CD4-positive, alpha-beta T cell treated with Interleukin-6 at 100 ng/mL for 8 hours (primary cell): ENCODE results near the gene PCP4.
"Not testable (repeated sequence)": the region's sequence is repeated elsewhere in the genome, so short reads cannot be mapped to it uniquely, and the experiment has no call there.

Experiments used
- DNase-seq: peaks from one replicate; pipeline ENCODE4 v3.0.0-alpha.2; 2020; ENCODE audit warnings: mixed read lengths, low spot score

Gene PCP4

DNA sequence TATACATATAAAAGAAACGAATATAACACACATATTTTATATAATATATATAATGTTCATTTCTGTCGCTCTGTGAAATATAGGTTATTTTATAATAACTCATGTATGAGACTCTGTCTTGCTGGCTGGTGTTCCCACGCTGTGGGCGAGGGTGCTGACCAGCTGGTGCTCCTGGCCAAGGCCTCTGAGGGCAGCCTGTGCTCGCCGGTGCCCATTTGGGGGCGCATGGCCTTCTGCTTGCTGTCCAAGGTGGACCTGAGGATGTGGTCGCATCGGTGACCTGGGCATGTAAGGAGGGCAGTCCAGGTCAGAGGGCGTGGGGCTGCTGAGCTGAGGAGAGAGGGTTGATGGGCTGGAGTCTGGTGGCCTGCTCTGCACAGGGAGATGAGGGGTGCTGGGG is 1.1 kb upstream of the PCP4 start:
- no peak for DNase-seq

DNA sequence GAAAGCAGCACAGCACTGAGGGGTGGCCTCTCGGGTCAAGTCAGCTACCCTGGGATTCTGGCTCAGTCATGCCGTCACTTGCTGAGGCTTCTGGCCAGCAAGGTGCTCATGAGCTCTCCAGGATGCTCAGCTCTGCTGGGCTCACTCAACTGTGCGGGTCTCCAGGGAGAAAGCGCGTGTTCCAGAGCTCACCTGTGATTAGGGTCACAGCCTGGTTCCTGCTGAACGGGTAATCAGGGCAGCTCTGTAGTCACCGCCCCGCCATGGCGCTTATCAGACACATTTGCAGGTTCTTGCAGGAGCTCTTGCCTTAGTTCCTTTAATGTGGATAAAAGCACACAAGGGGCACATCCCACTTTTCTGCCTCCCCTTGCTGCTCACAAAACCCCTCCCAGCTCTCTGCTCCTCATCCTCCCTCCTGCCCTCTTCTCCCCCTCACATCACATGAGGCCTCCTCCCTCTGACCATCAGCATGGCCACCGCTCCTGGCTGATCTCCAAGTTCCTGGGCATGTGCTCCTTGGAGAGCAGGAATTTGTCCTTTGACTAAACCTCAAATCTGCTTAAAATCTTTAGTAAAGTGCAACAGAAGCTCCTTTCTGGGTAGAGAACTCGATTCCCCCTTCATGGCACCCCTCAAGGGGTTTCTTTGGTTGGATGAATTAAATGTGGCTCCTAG is 2.0 kb downstream of the PCP4 start:
- no peak for DNase-seq

DNA sequence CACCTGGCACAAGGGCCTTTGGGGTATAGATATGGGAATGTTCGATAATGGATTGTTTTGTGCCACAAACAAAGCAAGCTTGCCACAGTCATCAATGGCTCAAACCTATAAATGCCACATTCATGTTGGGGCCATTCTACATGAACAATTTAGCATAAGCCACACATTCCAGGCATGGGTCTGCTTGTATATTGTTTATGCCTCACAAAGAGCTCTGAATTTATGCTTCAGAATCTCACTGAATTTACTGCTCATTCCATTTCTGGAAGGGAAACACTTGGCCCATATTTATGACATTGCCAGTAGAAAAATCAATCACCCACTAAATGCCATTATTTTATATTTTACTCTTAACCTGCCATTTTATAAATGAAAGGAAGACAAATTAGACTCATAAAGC is 6.4 kb downstream of the PCP4 start:
- no peak for DNase-seq

DNA sequence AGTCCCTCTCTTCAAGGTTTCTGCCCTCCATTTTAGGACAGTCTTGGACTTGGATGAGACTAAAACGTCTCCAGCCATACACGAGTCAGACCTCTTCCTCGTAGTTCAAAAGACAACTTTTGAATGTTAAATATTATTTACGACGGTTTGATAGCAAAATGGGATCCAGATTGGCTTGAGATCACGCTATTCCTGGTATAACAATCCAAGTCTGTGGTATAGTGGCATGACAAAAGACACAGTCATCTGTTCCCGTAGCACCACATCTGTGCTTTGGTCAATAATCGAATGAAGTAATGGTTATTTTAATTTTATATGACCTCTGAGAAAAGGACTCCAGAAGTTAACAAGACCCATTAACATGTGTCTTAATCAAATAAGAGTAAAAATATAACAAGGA is 7.0 kb downstream of the PCP4 start:
- DNase-seq = no peak

DNA sequence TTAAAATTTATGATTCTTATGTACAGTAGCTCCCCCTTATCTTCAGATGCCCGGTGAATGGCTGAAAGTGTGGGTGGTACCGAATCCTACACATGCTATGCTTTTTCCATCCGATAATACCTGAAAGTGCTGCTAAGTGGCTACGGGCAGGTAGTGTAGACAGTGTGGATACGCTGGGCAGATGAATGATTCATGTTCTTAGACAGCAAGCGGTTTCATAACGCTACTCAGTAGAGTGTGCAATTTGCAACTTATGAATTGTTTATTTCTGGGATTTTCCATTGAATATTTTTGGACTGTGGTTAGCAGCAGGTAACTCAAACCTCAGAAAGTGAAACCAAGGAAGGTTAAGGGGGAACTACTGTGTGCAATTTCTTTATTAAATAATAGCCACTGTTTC is 7.5 kb downstream of the PCP4 start:
- no peak for DNase-seq

DNA sequence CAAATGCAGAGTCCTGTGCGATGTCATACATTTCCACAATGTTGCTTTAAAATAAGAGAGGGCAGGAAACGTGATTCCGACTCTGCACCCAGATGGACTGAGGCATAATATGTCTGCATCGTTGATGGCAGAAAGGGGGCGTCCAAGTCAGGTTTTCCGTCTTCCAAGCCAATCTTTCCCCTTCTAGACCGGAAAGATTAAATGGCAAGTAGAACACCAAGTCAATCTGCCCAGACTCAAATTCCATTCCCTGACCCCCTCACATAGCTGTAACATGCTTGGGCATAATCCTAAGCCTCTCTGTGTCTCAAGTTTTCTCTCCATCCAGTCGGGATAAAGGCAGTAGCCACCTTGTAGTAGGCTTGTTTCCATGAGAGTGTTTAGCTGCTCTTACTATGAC is 14.4 kb downstream of the PCP4 start:
- no peak for DNase-seq

DNA sequence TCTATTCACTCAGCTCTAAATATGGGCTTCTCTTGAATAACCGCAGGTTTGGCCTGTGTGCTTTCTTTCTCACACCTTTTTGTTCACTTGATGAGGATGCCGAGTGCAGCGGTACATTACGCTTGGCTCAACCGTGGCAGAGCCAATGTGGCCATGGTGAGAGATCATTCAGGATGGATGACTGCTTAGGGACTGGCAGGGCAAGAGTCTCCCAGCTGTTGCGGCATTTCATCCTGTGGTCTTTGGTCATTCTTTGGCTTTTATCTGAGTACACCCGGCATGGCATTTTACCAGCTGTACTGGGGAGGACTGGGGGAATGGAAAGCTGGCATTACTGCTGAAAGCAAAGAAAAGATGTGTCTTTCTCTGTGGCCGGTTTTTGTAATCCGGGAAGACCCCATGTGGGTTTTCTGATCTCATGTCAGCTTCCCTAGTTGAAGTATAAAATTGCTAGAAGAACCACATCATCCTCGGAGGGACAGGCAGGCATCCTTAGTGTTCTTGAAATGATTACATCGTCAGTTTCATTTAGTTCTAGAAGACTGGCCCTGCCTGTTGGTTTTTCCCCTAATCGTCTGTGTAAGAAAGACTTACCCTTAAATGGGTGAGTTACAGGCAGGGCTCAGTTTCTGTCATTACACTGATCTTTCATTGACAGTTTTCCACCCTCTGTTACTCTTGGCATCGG is 15.1 kb downstream of the PCP4 start:
- DNase-seq = no peak

DNA sequence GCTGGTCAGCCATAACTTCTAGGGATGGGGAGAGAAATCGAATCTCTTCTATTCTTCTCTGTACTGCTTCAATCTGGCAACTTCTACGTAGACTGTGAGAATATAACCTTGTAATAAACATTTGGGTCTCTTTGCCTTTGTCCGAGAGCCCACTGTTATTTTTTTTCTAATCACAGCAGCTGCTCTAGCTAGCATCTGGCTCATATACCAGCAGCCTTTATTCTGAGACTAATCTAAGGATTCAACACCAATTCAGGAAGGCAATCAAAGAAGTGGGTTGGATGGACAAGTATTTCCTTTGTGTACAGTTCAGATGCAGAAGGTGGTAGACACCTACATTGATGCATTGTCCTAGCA is 15.6 kb downstream of the PCP4 start:
- no peak for DNase-seq

DNA sequence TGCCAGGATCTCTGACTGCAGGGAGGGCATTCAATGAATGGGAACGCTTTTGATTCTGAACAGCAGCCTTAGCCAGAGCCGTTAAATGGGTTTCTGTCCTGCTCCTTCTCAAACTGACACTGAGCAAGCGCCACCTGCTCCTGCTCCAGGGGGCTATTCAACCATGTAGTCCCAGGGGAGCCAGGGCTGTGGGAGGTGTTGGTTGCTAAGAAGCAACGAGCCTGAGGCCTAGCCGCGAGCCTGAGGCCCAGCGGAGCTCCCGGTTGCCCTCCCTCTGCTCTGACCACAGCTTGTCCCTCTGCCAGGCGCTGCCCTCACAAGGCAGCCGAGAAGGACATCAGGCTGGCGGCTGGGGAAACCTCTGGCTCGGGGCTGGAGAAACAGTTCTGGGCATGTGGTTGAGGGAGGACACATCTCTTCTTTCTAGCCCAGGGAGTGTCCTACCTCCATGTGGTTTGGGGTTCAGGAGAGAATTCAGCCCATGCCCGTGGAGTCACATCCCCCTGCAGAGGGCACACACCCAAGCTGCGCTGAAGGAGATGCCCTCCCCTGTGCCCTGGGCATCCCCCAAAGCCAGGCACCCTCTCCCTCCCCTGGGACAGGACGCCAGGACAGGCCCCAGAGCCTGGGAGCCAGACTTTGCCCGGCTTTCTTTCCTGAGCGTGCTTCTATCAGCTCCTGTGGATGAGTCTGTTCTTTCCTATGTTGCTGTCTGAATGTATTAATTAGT is 18.0 kb downstream of the PCP4 start:
- DNase-seq = no peak

DNA sequence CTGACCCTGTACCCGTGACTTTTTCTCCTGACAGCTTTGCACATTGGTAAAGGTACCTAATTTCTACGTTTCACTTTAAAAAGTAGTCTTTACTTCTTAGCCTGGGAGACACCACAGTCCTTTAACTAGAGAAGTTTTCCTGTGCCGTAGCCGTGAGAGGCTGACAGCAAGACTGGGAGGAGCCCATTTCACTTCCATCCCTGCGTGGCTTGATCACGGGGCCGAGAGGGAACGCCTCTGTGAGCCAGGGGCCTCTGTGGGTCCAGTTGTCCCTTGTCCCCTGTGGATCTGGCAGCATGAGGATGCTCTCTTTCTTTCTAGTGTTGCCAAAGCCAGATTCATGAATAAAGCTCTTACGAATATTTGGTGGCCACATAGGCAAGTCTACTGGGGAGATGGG is 21.6 kb downstream of the PCP4 start:
- DNase-seq = no peak

DNA sequence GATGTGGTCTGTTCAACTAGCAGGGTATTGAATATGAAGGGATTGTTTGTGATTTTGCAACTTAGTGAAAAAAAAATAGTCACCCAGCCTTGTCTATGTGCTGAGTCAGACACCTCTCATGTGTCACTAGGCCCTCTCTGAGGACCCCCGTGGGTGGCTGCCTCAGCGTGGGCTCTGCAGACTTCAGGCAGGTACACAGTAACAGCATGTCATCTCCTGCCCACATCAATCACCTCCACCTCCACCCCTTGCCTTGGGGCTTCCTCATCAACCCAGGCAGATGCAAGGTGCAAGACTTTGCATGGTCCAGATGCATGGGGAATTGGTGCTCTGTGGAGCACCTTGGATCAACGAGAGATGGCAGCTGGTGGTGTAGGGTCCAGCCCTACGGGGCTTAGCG is 23.9 kb downstream of the PCP4 start:
- no peak for DNase-seq

DNA sequence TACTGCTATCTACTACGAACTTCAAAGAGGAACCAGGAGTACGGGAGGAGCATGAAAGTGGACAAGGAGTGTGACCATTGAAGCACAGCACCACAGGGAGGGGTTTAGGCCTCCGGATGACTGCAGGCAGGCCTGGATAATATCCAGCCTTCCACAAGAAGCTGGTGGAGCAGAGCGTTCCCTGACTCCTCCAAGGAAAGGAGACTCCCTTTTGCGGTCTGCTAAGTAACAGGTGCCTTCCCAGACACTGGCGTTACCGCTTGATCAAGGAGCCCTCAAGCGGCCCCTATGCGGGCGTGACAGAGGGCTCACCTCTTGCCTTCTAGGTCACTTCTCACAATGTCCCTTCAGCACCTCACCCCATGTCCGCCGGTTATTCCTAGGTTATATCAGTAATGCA is 24.6 kb downstream of the PCP4 start:
- DNase-seq = not testable (repeated sequence)

DNA sequence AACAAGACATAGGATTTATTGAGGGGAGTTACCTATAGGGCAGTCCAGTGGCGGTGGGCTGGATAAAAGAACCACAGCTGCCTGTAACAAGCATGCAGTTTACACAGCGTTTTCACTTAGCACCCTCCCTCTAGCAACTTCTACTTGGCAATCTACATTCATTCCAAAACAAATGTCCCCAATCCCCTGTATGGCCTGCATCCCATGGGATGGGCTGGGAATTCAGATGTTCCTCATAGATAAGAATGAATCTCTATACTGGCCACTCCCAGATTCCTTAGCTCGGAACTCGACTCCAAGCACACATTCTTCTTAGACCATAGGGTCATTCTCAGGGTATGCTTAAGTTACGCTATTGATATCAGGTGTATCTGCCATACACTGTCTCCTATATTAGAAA is 33.3 kb downstream of the PCP4 start:
- no peak for DNase-seq

DNA sequence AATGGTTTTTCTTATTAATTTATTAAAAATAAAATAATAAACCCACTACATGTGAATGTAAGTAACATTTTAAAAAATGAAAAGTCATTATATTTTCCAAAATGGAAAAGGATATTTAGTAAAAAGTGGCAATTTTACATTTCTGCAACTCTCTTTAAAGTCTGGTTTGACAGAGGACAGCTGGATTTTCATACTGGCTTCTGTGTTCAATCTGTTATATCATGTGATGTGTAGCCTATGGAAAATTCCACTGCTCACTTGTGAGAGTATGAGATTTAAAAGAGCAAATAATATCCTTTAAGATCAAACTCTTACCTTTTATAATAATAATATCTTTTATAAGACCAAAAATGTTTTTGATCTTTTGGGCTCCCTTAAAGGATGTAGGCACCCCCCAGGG is 33.7 kb downstream of the PCP4 start:
- DNase-seq = no peak

DNA sequence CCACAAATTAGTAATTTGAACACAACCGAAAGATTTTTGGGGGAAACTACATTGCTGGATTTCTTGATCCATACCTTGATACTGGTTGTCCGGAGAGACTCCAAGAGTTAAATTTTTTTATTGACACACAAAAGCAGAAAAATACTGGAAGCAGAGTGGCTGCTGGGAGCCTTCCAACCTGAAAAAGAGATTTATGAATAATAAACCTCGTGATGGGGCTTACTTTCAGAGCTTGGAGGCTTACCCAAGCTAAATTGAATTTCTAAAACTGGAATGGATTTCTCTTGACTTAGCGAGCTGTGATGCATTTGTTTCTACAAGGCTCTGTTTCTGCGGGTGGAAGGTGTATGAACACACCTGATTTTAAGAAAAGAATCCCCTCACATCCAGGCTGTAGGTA is 35.7 kb downstream of the PCP4 start:
- no peak for DNase-seq

DNA sequence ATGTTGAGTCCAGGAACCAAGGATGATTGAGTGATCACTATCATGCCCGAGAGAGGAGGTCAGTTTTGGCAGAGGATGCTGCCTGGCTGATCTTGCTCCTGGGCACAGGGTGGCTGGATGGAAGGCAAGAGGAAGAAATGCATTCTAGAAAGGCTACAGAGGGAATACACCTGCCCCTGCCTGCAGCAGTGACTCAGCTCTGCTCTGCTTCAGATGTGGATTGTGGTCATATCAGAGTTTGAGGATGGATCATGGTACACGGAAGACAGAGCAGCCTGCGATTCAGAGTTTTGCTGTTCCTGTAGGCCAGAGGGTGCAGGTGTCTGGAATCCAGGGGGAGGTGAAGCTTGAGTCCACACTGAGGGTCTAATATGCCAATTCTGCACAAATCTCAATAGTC is 37.2 kb downstream of the PCP4 start:
- DNase-seq = no peak

DNA sequence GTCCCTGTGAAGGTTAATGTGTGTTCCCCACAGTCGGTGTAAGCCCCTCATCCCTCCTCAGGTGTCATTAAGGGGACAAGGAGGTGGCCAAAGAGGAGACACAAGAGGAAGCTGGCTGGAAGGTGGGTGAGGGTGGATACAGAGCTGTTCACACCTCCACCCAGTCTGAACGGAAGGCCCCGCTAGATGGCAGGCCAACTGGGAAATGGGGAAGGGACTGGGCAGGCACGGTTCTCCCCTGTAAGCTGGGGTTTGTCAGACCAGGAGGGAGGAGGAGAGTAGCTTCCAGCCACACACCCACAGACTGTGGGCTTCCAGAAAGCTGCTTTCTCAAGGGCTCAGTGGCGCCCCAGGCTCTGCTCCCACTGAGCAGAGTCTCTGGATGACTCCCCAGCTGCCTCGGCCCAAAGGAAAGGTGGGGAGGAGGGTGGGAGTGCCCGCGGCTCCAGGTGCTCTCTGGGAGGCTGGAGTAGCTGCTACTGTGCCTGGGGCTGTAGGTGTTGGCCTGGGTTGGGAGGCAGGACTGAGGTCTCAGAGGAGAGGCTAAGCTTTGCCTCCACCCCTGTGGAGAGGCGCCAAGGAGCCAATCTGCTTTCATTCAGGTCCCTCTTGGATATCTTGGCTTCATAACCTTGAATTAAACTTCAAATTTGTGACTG is 41.2 kb downstream of the PCP4 start:
- no peak for DNase-seq

DNA sequence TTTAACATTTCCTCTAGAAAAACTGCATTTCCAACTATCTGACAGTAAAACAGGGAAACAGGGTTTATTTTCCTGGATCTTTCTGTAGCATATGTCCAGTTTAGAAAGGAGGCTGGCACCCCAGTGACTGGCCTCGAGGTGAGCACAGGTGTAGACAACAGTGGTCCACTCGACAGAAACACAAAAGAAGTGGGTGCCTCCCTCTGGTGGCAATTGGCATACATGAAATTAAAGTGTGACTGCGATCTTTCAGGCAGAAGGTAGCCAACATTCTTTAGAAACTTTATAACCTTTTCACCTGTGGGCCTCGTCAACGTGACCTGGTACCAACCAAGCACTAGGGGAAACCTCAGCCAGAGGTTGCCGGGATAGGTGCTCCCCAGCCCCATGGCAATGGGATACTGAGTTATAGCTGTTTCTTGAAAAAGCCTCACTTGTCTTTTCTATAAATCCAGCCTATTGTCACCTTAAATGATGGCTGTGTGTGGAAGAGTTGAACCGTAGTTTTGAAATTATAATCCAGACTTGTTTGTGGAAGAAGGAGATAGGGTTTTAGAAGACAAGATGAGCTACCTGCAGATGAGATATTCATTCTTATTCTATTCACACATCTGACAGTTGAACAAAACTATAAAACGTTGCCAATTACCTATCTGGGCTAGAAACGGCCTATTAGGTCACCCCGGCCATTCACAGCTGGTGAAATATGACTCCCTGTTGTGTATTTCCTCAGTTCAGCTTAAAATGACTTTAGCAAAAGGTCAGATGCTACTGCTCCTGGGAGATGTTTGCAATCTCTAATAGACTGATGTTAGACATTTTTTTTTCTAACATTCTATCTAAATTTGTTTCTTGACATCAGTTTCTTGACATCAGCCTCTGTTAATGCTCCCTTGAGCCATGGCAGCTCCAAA is 44.3 kb downstream of the PCP4 start:
- DNase-seq = no peak

DNA sequence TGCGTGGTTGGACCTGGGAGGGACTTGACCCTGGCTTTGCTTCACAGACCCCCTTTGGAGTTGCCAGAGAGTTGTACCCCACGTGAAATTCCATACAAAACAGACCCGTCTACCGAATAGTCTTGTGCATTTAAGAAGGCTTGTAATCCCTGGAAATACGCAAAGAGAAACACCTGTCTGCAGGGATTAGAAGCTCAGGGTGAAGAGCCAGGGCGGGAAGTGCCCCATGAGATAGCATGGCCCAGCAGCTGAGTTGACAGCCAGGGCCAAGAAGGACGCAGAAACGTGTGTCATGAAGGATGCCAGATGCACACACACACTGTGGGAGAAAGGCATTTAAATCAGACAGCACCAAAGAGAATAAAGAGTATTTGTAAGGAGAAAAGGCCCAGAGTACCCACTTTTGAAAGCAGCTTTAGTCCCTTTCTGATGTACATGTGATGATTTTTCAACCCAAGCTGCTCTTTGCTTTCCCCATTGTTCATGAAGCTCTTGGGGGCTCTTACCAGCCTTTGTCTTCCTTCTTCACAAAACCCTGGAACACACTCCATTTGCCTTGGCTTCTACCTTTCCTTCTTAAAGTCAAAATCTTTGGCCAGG is 46.6 kb downstream of the PCP4 start:
- no peak for DNase-seq

DNA sequence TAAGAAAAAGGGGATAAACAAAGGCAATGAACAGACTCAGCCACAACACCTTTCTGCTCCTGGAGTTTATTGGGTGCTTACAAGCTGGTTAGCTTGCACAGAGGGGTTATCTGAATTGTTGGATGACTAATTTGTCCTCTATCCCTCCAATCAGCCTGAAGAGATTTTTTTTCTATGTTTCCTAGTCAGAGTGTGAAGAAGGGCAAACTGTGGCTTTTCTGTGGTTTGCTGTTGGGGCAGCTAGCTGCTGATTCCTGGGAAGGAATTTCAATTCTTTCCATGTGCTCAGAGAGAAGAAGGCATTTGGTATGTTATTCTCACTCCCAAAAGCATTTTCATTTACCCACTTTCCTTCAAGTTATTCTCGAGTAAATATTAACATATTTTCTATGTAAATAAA is 48.6 kb downstream of the PCP4 start:
- DNase-seq = no peak

DNA sequence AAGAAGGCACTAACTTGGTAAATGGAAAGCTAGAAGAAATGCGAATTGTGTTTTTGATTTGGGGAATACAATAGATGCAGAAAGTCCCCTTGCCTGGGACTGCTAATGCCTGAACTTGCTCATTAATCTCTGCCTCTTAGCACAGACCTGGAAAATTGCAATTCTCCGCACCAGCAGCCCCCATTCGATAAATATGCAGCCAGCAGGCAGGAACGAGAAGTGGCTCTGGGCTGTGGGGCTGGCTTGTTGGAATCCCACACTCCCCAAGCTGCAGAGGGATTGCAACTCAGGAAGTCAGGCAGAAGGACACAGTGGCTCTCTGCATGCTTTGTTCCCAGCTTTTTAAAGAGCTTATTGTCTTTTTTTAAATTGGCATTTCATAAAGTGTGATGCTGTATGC is 51.3 kb downstream of the PCP4 start:
- no peak for DNase-seq

DNA sequence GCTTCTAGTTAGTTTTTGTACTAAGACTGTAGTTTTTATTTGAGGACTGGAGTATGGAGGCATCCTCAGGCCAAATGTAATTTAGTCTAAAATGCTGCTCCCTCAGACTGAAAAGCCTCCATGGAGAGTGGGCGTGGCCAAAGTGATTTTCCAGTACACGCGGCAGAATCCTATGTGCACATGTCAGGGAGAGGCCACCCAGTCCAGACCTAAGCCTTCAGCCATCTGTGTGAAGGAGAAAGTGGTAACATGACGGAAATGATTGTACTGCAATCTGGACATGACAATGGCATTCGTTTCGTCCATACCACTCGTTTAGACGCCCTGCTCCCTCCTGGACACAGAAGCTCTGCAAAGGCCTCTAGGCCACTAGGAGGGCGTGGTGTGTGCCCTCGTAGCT is 56.2 kb downstream of the PCP4 start:
- no peak for DNase-seq
